Measurements from ENCODE around the gene MBNL3.

- TF ChIP-seq POLR2A (IDR thresholded peaks at IDR 0.05; ENCODE audit: low read length) (no peak), GATA1 (IDR thresholded peaks at IDR 0.05; ENCODE audit: low read depth, low read length) (no peak)
Measured at GRCh38 chrX:132425744-132426318, 63.0 kb downstream of the MBNL3 start.
